A549 treated with DMSO at 1 μM for 4 hours (cell line): ENCODE data around the gene MAP4. TPM values are rescaled to one million over a fixed set of nuclear protein-coding genes. Genes with fewer than 3 reads are reported as not detected.

ENCODE experiments used
- total RNA-seq: library from RNA; stranded (reverse); fragments of 200-300 nt; extraction: Qiagen RNA extraction; gene quantifications from 5 replicates; pipeline ENCODE4 v1.2.3, GENCODE V29; 2022; ENCODE audit warnings: low read depth

Gene MAP4, protein sequence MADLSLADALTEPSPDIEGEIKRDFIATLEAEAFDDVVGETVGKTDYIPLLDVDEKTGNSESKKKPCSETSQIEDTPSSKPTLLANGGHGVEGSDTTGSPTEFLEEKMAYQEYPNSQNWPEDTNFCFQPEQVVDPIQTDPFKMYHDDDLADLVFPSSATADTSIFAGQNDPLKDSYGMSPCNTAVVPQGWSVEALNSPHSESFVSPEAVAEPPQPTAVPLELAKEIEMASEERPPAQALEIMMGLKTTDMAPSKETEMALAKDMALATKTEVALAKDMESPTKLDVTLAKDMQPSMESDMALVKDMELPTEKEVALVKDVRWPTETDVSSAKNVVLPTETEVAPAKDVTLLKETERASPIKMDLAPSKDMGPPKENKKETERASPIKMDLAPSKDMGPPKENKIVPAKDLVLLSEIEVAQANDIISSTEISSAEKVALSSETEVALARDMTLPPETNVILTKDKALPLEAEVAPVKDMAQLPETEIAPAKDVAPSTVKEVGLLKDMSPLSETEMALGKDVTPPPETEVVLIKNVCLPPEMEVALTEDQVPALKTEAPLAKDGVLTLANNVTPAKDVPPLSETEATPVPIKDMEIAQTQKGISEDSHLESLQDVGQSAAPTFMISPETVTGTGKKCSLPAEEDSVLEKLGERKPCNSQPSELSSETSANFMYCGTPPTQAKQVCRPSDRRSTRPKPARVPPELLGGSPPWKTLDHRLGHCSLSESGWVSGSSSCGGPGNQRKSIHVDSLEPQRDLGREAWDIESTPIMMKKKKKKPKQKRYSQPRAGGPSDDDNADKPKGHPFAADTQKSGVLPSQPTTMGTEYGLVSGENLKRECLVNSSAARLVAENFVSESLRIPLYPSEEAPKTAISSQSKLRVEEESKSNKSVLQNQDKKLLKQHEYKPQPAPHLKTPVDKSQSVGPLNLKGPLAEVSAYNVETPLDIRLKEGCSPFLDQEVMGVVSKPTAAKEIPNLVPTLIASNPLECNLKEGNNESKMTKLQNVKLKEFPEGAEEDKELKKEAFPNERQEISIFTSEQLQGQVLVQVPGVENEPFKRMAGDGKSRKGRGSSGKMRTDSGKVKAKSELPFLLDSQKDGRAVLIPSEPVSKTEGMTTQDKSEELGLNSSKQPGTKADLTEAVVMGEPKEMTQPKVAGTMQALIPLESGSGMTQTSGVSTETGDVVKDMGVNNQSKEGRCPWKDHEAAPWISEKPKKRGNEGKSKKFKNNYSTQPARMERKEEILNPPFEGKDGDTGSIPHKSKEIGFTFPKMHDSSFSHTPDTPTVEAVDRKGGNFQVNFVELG (N-terminal part only)
- 102 to 117 TPM (median 104 TPM) in 5 replicates for total RNA-seq

DNA sequence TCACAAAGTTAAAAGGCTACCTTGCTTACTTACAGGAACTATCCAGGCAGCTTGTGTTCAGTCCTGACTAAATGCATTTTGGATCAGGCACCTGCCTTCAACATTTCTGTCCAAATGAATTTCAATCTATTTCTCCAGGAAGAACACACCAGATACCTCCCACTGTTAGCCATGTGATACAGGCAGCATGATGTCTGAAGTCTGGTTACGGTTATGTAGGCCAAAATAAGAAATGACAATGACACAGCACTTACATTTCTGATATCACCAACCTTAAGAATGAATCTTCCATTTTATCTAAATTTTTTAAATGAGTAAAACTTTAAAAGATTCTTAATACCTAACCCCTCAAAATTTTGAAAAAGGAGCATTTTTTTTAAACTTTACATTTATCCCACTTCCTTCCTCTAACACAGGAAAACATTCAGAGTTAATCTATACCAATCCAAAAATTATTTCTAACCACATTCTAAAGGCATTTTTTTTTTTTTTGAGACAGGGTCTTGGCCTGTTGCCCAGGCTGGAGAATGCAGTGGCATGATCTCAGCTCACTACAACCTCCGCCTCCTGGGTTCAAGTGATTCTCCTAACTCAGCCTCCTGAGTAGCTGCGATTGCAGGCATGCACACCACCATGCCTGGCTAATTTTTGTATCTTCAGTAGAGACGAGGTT is at the start of gene MAP4:
TSS of gene MAP4 (minus strand) at position 116 of the 673 bp plus-strand sequence. CDS start 17,556 bp downstream, outside the sequence.

DNA sequence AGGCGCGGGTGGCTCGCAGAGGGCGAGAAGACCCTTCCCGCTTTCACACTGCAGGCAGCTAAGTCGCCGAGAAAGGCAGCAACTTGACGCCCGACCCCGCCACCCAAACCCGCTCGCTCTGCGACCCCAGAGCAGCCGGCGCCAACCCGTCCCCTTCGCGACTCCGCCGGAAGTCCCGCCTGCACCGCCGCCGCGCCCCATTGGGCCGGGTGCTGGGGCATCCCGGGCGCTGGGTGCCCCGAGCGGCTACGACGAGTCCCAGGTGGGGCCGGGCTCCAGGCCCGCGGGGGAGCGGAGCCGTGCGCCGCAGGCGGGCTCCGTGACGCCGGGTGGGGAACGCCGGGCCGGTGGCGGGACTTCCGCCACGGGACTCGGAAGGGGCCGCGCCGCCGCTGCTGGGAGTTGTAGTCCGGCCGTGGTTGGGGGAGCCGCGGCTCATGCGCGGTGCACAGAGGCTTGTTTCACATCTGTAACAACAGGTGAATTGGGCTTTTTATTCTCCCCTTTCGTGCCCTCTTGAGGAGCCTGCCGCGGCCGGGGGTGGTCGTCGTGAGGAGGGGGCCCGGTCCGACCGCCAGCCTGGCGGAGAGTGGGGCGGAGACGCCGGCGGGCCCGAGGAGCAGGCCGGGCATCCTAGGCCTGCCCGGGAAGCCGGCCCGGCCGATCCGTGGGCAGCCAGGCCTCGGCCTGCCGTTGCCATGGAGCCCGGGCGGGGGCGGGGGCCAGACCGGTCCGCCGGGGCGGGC is 213.3 kb downstream of the MAP4 start, which contains the start of gene DHX30:
TSS of gene DHX30 (plus strand) at position 405 of the 746 bp plus-strand sequence. CDS start 7,546 bp downstream, outside the sequence.

Other genes starting within 250 kb of the MAP4 start
- 24.4 to 30.9 TPM (median 29.4 TPM) in 5 replicates for gene SMARCC1, start 234.5 kb downstream of the MAP4 start, total RNA-seq
- 44.0 to 50.0 TPM (median 48.0 TPM) in 5 replicates for gene DHX30, start 213.3 kb downstream of the MAP4 start, total RNA-seq
- 10.6 to 13.4 TPM (median 11.1 TPM) in 5 replicates for gene CDC25A, start 172.0 kb upstream of the MAP4 start, total RNA-seq
- not detected in 5 replicates for gene CAMP, start 207.1 kb upstream of the MAP4 start, total RNA-seq
- gene ZNF589, start 224.7 kb upstream of the MAP4 start, total RNA-seq, result 2.6 to 2.9 TPM (median 2.7 TPM) in 5 replicates